DND-41 (cell line): ENCODE measurements around the gene PLEKHS1.

Experiments
- CTCF ChIP-seq: IDR thresholded peaks from 2 replicates; pipeline ENCODE4 v1.5.1; 2012; ENCODE audit warnings: borderline replicate concordance, low read length, moderate library complexity, mild to moderate bottlenecking; ENCODE audit not compliant: poor library complexity, severe bottlenecking; ENCODE audit errors: extremely low read depth
- EZH2 ChIP-seq: IDR thresholded peaks from 3 replicates; pipeline ENCODE4 v1.6.1; 2012; ENCODE audit warnings: borderline replicate concordance, low read depth, mild to moderate bottlenecking, moderate library complexity, low read length, inconsistent platforms; ENCODE audit not compliant: severe bottlenecking

- TF ChIP-seq CTCF (no peak), EZH2 (no peak)
Observed at GRCh38 chr10:113736576-113736975, 14.9 kb upstream of the PLEKHS1 start.
